T-helper 1 cell (primary cell): ENCODE results near the gene MLH1.

Experiments used
- DNase-seq, 5 donors: peaks; one replicate each; pipeline ENCODE4 v3.0.0-alpha.2; 2012 to 2020

The MLH1 gene

DNA sequence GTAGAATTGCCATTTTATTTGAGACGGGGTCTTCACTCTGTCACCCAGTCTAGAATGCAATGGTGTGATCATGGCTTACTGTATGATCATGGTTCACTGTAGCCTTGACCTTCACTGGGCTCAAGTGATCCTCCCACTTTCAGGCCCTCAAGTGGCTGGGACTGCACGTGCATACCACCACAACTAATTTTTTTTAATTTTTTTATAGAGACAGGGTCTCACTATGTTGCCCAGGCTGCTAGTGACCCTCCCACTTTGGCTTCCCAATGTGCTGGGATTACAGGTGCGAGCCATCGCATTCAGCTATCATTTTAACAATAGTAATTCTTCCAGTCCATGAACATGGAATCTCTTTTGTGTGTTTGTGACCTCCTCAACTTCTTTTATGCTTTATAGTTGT is 12.3 kb upstream of the MLH1 start:
- no peak for DNase-seq

GRCh38 chr3:36988356-36988755 is 5.0 kb upstream of the MLH1 start:
- DNase-seq: peak in 1 of 5 donors; percentile 42

DNA sequence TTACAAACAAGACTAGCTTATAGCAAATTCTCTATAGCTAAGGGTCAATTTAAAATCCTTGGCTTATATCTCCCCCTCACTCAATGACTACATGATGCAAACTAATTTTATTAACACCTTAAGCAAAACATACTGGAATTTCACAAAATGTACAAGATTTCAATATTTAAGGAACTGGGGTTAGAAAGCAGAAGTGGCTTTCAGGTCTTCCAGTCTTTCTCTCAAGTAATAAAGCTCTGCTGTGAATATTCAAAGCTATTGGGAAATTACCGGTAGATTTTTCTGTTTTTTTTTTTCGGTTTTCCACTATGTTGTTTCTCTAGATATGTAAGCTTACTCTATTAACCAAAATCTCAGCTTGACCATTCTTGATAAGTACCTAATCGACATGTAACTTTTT is 4.3 kb upstream of the MLH1 start:
- no peak for DNase-seq

- no peak for DNase-seq
These were observed 3.8 kb upstream of the MLH1 start for GRCh38 chr3:36989568-36989967.

- peak in 1 of 5 donors; percentile 72 for DNase-seq
These were observed 2.2 kb upstream of the MLH1 start for GRCh38 chr3:36991147-36991546.

DNA sequence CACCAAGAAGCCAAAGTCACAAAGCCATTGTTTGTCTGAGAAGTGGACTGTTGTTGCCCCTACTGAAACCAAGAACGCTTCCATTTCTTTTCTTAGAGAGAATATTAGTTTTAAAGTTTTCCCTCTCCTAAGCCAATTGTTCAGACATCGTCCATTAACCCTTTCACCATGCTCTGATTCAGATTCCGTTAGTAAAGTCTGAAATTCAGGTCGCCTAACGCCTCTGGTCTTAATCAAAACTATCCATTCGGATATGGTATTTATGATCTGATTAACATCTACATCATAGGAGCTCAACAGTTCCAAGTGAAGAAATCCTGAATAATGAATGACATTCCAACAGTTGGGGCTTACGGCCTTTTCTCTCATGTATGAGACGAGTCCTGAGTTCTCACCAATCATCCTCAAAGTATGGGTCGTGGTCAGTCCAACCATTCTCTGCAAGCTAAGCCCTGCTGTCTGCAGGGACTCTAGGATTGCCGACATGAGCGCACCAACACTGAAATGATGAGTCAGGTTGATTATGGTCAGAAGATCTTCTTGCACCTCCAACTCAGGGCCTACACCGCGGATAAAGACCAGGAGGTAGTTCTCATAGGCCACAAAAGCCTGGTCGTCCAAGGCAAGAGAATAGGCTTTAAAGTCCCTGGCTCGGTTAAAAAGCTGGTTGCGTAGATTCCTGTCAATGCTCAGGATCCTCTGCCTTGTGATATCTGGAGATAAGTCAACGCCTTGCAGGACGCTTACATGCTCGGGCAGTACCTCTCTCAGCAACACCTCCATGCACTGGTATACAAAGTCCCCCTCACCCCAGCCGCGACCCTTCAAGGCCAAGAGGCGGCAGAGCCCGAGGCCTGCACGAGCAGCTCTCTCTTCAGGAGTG is 1.2 kb upstream of the MLH1 start:
- DNase-seq: peak in 1 of 5 donors; percentile 6

- peak in 3 of 5 donors; percentile 92 to 98 (median 94) for DNase-seq
These were observed 452 bp upstream of the MLH1 start, which contains the start of gene EPM2AIP1 for GRCh38 chr3:36992806-36993325. Gene EPM2AIP1, minus strand, starts transcription at chr3:36993131. Its CDS starts 54 bp downstream, at chr3:36993077.

DNA sequence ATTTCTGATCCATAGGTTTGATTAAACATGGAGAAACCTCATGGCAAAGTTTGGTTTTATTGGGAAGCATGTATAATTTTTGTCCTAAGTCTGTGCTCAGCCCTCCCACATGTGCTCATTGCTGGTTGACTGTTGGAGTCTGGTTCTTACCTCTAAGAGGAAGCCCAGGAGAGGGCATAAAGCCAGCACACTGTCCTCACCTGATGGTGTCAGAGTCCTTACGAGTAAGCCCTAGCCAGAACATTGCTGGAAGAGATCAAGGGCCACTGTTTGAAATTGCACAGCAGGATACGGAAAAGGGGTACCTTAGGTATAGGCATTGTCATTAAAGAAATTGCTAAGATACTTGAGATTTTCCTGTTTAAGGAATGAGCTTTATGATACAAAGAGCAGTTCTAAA is 21.3 kb downstream of the MLH1 start:
- DNase-seq: no peak

DNA sequence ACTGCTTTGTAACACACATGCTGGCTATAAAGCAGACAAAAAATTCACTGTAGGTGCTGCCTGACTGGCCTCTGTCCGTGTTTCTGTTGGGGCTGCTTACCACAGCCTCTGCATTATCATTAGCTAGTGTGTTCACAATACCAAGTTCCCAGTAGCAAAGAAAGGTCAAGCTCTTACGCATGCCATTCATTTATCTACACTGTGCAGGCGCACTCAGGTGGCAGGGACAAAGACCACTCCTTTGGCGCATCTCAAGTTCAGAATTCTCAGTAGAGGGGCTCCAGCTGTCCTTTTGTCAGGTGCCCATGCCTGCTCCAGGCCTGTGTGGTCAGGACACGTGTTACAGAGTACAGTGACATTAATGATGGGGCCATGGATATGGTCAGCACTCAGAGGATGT is 22.3 kb downstream of the MLH1 start:
- DNase-seq: no peak

DNA sequence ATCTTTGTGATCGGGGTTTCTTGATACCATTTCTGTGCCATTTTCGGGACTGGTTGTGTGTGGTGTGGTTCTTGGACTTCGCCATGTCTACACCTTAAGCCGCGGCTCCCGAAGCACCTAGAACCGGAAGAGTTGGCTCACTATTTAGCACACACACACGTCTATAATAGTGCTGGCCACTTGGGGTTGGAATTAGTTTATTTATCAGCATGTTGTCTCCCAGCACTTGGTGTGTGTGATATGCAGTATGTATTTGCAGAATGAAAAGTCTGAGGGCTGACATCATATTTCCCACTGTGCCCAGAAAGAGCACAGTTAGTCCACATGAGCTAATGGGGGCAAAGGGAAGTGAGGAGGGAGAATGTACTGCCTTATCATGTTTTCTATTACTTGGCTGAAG is 23.6 kb downstream of the MLH1 start:
- no peak for DNase-seq

GRCh38 chr3:37017683-37018082 is 24.4 kb downstream of the MLH1 start:
- no peak for DNase-seq

GRCh38 chr3:37024092-37024491 is 30.8 kb downstream of the MLH1 start:
- peak in 1 of 5 donors; percentile 10 for DNase-seq

DNA sequence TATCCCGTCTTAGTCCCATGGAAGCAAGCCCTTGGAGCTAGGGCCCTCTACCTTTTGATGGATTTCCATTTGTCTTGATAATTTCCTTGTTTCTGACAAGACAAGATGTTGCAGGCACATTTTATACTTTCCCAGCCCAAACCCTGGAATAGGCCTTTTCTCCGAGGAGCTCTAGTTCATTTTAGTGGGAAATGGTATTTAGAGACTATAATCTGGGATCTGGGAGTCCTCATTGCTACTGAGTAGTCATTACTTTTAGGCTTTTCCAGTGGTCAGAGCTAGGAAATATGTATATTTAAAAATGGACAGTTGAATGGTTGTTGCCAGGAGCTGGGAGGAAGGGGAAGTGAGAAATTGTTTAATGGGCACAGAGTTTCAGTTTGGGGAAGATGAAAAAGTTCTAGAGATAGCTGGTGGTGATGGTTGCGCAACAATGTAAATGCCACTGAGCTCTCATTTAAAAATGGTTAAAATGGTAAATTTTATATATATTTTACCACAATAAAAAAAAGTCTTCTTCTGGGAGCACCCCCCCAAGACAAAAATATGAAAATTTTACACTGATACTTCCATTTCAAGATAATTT is 31.6 kb downstream of the MLH1 start:
- no peak for DNase-seq

DNA sequence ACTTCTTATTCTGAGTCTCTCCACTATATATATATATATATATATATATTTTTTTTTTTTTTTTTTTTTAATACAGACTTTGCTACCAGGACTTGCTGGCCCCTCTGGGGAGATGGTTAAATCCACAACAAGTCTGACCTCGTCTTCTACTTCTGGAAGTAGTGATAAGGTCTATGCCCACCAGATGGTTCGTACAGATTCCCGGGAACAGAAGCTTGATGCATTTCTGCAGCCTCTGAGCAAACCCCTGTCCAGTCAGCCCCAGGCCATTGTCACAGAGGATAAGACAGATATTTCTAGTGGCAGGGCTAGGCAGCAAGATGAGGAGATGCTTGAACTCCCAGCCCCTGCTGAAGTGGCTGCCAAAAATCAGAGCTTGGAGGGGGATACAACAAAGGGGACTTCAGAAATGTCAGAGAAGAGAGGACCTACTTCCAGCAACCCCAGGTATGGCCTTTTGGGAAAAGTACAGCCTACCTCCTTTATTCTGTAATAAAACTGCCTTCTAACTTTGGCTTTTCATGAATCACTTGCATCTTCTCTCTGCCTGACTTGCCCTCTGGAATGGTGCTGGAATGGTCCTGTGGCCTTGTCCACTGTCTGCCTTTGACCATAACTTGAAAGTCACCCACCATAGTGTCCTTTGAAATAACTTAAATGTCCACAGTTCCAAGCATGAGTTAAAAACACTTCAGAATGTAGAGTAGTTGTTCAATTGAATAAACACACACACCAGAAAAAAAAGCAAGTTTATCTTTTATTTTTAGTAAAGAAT is 32.4 kb downstream of the MLH1 start:
- no peak for DNase-seq

DNA sequence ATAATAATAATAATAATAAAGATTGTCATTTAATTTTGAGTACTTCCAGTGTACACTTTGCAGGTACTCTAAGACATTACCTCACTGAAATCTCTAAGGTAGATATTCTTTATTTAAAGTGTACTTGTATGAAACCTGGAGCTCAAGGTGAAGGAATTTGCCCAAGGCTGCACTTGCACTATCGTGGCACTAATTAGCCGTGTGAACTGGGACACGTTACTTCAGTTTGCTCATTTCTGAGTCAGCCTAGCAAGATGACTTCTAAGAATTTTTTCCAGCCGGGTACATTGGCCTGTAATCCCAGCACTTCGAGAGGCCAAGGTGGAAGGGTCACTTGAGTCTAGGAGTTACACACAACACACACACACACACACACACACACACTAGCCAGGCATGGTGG is 33.5 kb downstream of the MLH1 start:
- no peak for DNase-seq

DNA sequence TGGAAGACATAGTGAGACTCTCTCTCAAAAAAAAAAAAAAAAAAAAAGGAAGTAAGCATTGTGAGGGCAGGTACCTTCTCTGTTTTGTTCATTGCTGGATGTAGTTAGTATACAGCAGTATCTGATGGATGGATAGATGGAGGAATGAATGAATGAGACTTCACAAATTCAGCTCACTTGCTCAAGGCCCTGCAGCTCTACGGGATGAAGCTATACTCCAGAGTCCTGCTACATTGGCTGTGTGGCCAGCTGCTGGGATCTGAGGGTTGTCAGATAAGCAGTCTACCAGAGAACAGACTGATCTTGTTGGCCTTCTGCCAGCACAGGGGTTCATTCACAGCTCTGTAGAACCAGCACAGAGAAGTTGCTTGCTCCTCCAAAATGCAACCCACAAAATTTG is 35.0 kb downstream of the MLH1 start:
- DNase-seq: no peak

DNA sequence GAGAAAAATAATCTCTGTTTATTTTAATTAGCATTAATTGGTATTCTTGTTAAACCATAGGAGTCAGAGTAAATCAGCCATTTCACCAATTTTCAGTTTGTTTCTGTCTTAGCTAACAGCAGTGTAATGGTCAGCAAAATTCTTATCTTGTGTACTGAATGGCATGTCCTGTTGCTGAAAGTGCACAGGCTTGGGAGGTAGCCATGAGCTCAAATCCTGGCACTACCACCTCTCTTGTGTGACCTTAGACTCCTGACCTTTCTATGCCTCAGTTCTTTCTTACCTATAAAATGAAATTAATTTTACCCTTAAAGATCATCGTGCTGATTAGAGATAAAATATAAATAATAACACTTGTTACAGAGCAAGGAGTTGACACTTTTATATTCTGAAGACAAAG is 35.8 kb downstream of the MLH1 start:
- DNase-seq: no peak

- no peak for DNase-seq
These were observed 36.3 kb downstream of the MLH1 start for GRCh38 chr3:37029516-37030163.

DNA sequence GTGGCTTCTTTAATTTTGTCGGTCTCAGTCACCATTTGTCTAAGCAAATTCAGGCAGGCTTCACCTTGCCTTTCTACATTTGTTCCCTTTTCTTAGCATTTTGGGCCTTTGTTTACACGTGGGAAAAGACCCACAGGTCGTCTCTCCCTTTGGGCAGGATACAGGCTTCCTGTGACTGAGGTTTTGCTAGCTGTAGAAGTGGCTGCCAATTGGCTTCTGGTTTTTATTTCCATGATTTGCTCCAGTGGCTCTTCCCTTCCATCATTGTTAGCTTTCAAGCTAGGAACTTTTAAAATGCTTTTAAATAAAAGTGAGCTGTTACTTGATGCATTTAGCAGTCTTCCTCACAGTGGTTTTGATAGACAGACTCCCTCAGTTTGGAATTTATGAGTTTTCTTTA is 37.3 kb downstream of the MLH1 start:
- DNase-seq: no peak

- no peak for DNase-seq
These were observed 37.9 kb downstream of the MLH1 start for GRCh38 chr3:37031096-37031682.

GRCh38 chr3:37032961-37033360 is 39.6 kb downstream of the MLH1 start:
- DNase-seq: no peak

DNA sequence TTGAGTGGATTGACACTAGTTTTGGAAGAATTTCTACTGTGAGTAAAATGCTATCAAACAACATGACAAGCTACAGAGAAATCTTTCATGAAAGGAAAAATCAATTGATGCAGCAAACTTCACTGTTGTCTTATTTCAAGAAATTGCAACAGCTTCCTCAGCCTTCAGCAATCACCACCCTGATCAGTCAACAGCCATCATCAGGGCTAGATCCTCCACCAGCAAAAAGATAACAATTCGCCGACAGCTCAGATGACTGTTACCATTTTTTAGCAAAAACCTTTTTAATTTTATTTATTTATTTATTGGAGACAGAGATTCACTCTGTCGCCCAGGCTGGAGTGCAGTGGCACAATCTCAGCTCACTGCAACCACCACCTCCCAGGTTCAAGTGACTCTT is 44.0 kb downstream of the MLH1 start:
- no peak for DNase-seq
